Measurements from ENCODE around the gene PHF14.

GRCh38 chr7:11163220-11163619 lies 189.5 kb downstream of the PHF14 start:
- no peak for TF ChIP-seq CTCF (IDR thresholded peaks at IDR 0.05)
- TF ChIP-seq POLR2A (IDR thresholded peaks at IDR 0.05) = no peak
